HEK293T (cell line): ENCODE measurements around the gene KIZ.

Source experiments
- ARNT ChIP-seq: fragments of 450-650 bp; IDR thresholded peaks from 2 replicates; pipeline ENCODE4 v1.6.1; 2017; ENCODE audit warnings: mild to moderate bottlenecking
- BHLHE40 ChIP-seq: fragments of 450-650 bp; IDR thresholded peaks from 2 replicates; pipeline ENCODE4 v1.6.1; 2016; ENCODE audit warnings: mild to moderate bottlenecking, moderate library complexity, borderline replicate concordance
- ELF4 ChIP-seq: fragments of 450-650 bp; IDR thresholded peaks from 2 replicates; pipeline ENCODE4 v1.6.1; 2017; ENCODE audit warnings: antibody characterized with exemption
- FOXK2 ChIP-seq: fragments of 450-650 bp; IDR thresholded peaks from 2 replicates; pipeline ENCODE4 v1.6.1; 2016; ENCODE audit warnings: mild to moderate bottlenecking
- FOXM1 ChIP-seq: fragments of 450-650 bp; IDR thresholded peaks from 2 replicates; pipeline ENCODE4 v1.6.1; 2017; ENCODE audit warnings: mild to moderate bottlenecking, borderline replicate concordance
- HDGF ChIP-seq: fragments of 450-650 bp; IDR thresholded peaks from 2 replicates; pipeline ENCODE4 v1.6.1; 2017; ENCODE audit warnings: antibody characterized with exemption, borderline replicate concordance
- L3MBTL2 ChIP-seq: fragments of 450-650 bp; conservative IDR thresholded peaks from 2 replicates; pipeline ENCODE4 v1.6.1; 2016; ENCODE audit warnings: mild to moderate bottlenecking
- LEF1 ChIP-seq: fragments of 450-650 bp; IDR thresholded peaks from 2 replicates; pipeline ENCODE4 v1.6.1; 2017; ENCODE audit warnings: mild to moderate bottlenecking, borderline replicate concordance
- NFRKB ChIP-seq: fragments of 450-650 bp; IDR thresholded peaks from 2 replicates; pipeline ENCODE4 v1.6.1; 2016; ENCODE audit warnings: mild to moderate bottlenecking, moderate library complexity
- SP1 ChIP-seq: fragments of 450-650 bp; IDR thresholded peaks from 2 replicates; pipeline ENCODE4 v1.6.1; 2017
- SUZ12 ChIP-seq: fragments of 450-650 bp; IDR thresholded peaks from 2 replicates; pipeline ENCODE4 v1.6.1; 2016; ENCODE audit warnings: mild to moderate bottlenecking
- TARDBP ChIP-seq: fragments of 450-650 bp; IDR thresholded peaks from 2 replicates; pipeline ENCODE4 v1.6.1; 2016
- ZNF384 ChIP-seq: fragments of 450-650 bp; IDR thresholded peaks from 2 replicates; pipeline ENCODE4 v1.6.1; 2016
- TF ChIP-seq, protein P1 (sequence below): fragments of 450-650 bp; IDR thresholded peaks from 2 replicates; pipeline ENCODE4 v1.6.1; 2016

DNA sequence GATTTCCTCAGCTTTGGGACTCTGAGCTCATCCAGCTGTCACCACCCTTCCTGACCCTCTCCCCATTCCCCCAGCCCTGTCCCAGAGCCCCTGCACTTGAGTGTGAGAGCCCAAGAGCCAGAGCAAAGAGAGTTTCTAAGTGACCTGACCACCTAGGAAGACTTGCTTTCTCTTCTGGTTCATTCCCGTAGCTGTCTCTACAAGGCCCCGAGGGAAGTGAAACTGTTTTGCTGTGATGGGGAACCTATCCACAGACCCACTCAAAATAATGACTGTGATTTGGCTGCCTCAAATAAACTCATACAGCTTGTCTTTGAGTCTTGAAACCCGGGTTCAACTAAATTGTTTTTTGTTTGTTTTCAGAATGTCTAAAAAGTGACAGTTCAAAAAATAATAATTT is 102.6 kb downstream of the KIZ start:
- no peak for TF ChIP-seq NFRKB
- TF ChIP-seq FOXM1 = no peak
- TF ChIP-seq SP1 = no peak
- no peak for TF ChIP-seq BHLHE40
- no peak for TF ChIP-seq ARNT
- TF ChIP-seq FOXK2 = no peak
- TF ChIP-seq, protein P1, sequence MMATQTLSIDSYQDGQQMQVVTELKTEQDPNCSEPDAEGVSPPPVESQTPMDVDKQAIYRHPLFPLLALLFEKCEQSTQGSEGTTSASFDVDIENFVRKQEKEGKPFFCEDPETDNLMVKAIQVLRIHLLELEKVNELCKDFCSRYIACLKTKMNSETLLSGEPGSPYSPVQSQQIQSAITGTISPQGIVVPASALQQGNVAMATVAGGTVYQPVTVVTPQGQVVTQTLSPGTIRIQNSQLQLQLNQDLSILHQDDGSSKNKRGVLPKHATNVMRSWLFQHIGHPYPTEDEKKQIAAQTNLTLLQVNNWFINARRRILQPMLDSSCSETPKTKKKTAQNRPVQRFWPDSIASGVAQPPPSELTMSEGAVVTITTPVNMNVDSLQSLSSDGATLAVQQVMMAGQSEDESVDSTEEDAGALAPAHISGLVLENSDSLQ = no peak
- TF ChIP-seq ZNF384 = no peak
- TF ChIP-seq L3MBTL2 = no peak
- TF ChIP-seq LEF1 = no peak
- TF ChIP-seq TARDBP = no peak
- no peak for TF ChIP-seq ELF4
- no peak for TF ChIP-seq SUZ12
- TF ChIP-seq HDGF = no peak
